ENCODE data around the gene CTNNAL1. TPM values are rescaled to one million over a fixed set of nuclear protein-coding genes. Genes with fewer than 3 reads are reported as not detected.
"Not testable (repeated sequence)": the region's sequence is repeated elsewhere in the genome, so short reads cannot be mapped to it uniquely, and the experiment has no call there.

The CTNNAL1 gene
- total RNA-seq, 2 donors from 2014 or later = 7.6 to 13.1 TPM

GRCh38 chr9:108953983-108954574, 59.2 kb downstream of the CTNNAL1 start:
- DNase-seq = no peak
- intact Hi-C loops (cut with DNase I, micrococcal nuclease) = no loop called here
- peak; percentile 38 for ATAC-seq

GRCh38 chr9:108951578-108951977, 61.7 kb downstream of the CTNNAL1 start:
- DNase-seq = no peak
- intact Hi-C loops (cut with DNase I, micrococcal nuclease) = no loop called here
- no peak for ATAC-seq

- DNase-seq = no peak
- ATAC-seq = no peak
- intact Hi-C loops (cut with DNase I, micrococcal nuclease) = no loop called here
These were observed 63.1 kb downstream of the CTNNAL1 start for GRCh38 chr9:108950168-108950567.

- ATAC-seq = no peak
- no peak for DNase-seq
- intact Hi-C loops (cut with DNase I, micrococcal nuclease) = no loop called here
These were observed 73.3 kb downstream of the CTNNAL1 start for GRCh38 chr9:108939975-108940374.

- intact Hi-C loops (cut with DNase I, micrococcal nuclease) = no loop called here
- ATAC-seq (no peak), DNase-seq (no peak)
These were observed 75.6 kb downstream of the CTNNAL1 start for GRCh38 chr9:108937561-108938305.

- intact Hi-C loops (cut with DNase I, micrococcal nuclease) = no loop called here
These were observed 78.9 kb downstream of the CTNNAL1 start, which contains the start of gene ABITRAM for GRCh38 chr9:108934323-108934893. Gene ABITRAM (plus strand): TSS chr9:108934400. CDS start chr9:108934487, 87 bp downstream.

GRCh38 chr9:108933718-108934322, 79.5 kb downstream of the CTNNAL1 start, which contains the start of gene ELP1:
Gene ELP1 (minus strand): TSS chr9:108934124. CDS start chr9:108931146, 2,978 bp downstream.
- DNase-seq (peak; percentile 93 to 95), ATAC-seq (peak; percentile 92)
- intact Hi-C loops (cut with DNase I, micrococcal nuclease) = no loop called here

More at GRCh38 chr9:108934323-108934893, 78.9 kb downstream of the CTNNAL1 start, which contains the start of gene ABITRAM:
- ATAC-seq (peak; percentile 87), DNase-seq (peak; percentile 66 to 80)

- DNase-seq (no peak), ATAC-seq (peak; percentile 13)
- intact Hi-C loops (cut with DNase I, micrococcal nuclease) = no loop called here
These were observed 80.0 kb downstream of the CTNNAL1 start for GRCh38 chr9:108933231-108933717.

GRCh38 chr9:108928386-108928785, 84.9 kb downstream of the CTNNAL1 start:
- no peak for ATAC-seq
- DNase-seq = no peak
- intact Hi-C loops (cut with DNase I, micrococcal nuclease) = no loop called here

- no peak for ATAC-seq
- intact Hi-C loops (cut with DNase I, micrococcal nuclease) = no loop called here
- DNase-seq = no peak
These were observed 88.8 kb downstream of the CTNNAL1 start for GRCh38 chr9:108924466-108924865.

- ATAC-seq (peak; percentile 74), DNase-seq (no peak)
- intact Hi-C loops (cut with DNase I, micrococcal nuclease) = no loop called here
These were observed 92.1 kb downstream of the CTNNAL1 start for GRCh38 chr9:108921200-108921599.

GRCh38 chr9:108920401-108920800, 92.9 kb downstream of the CTNNAL1 start:
- intact Hi-C loops (cut with DNase I, micrococcal nuclease); DNase-seq; ATAC-seq: not testable (repeated sequence)

GRCh38 chr9:108919517-108919916, 93.8 kb downstream of the CTNNAL1 start:
- DNase-seq (peak in 1 of 2 donors; percentile 25), ATAC-seq (peak; percentile 94)
- intact Hi-C loops (cut with DNase I, micrococcal nuclease) = no loop called here

GRCh38 chr9:108913391-108913790, 99.9 kb downstream of the CTNNAL1 start:
- DNase-seq = no peak
- no peak for ATAC-seq
- intact Hi-C loops (cut with DNase I, micrococcal nuclease) = no loop called here

- ATAC-seq (no peak), DNase-seq (no peak)
- intact Hi-C loops (cut with DNase I, micrococcal nuclease) = no loop called here
These were observed 101.5 kb downstream of the CTNNAL1 start for GRCh38 chr9:108911820-108912219.

- intact Hi-C loops (cut with DNase I, micrococcal nuclease) = no loop called here
- DNase-seq = no peak
- ATAC-seq = no peak
These were observed 102.4 kb downstream of the CTNNAL1 start for GRCh38 chr9:108910914-108911313.

- ATAC-seq = no peak
- intact Hi-C loops (cut with DNase I, micrococcal nuclease) = no loop called here
- no peak for DNase-seq
These were observed 102.9 kb downstream of the CTNNAL1 start for GRCh38 chr9:108910402-108910801.

- no peak for DNase-seq
- ATAC-seq = no peak
- intact Hi-C loops (cut with DNase I, micrococcal nuclease) = no loop called here
These were observed 107.8 kb downstream of the CTNNAL1 start for GRCh38 chr9:108905494-108905893.

GRCh38 chr9:108904161-108904560, 109.1 kb downstream of the CTNNAL1 start:
- no peak for DNase-seq
- intact Hi-C loops (cut with DNase I, micrococcal nuclease) = no loop called here
- no peak for ATAC-seq

Measured in left colon (tissue), 2 donors.